ENCODE data around the gene BBX.

Gene BBX

DNA sequence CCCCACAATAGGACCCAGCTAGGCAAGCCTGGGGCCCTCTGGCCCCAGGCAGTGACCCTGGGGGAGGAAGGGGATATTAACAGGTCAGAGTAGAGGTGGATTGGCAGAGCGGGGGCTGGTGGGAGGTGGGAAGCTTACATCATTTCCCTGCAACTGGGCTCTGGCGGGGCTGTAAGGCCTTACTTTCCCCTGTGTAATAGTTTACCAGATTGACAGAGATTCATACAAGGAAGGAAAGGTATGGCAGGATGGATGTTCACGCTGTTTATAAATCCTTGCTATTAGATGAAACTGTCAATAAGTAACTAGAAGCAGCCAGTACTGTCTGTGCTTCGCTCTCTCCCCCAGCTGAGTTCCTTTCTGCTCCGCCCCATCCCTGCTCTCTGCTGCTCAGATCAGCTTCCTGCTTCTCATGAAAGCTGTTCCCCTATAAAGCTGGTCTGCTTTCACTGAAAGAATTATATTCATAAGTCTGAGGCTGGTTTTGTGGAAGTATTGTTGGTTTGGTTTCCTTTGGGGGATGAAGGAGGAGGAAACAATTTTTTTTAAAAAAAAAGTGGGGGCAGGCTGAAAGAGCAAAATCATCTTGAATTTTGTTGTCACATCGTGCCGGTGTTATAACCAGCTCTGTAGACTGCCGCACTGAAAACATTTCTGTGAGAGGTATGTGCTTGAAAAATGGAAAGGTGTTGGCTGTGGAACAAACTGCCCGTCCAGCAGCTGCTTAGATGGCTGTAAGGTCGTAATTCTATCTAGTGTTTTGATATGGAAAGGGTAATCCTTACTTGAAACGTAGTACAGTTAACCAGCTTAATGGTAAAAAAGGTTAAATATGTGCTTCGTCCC lies 76.4 kb downstream of the BBX start:
- H4K20me1 ChIP-seq: peaks cover 0 to 7% (median 0%) of the 10 kb centered on the region in 11 experiments; a peak in 2 of 22 replicates
- peaks cover 7 to 28% (median 24%) of the 10 kb centered on the region in 11 experiments; a peak in 19 of 22 replicates for H3K9me3 ChIP-seq (replicated peaks in 1 of 11)
- peaks cover 40 to 61% (median 57%) of the 10 kb centered on the region in 10 experiments for H3K4me1 ChIP-seq
- peak overlapping the region; percentile 84 to 99 (median 93) for H3K4me2 ChIP-seq
- no peak for TF ChIP-seq Cebpa-rat (IDR thresholded peaks at IDR 0.05)
- H3K27ac ChIP-seq: peak overlapping the region; percentile 67 to 84 (median 77)
- H3K36me3 ChIP-seq: peaks cover 0 to 22% (median 15%) of the 10 kb centered on the region in 11 experiments; a peak in 14 of 22 replicates
- H3K27me3 ChIP-seq: no peaks in the 10 kb centered on the region
- H3K4me3 ChIP-seq: peak overlapping the region; percentile 42 to 69 (median 58)
- H3K9ac ChIP-seq: peak overlapping the region; percentile 64 to 82 (median 80)

DNA sequence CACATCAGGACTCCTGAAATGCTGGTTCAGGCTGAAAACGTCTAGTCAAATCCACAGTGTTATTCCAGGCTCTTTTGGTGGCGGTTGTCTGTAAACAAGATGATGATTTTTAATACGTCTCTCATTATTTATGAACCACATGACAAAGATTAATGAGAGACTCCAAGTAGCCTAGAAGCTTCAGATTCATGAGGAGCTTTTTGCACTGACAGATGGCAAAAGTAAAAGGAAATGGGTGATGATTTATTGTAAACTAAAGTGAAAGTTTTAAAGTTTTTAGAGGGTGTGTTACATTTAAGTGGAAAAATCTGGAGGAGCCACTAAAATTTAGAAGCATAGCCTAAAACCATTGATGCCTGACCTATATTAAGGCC lies 77.0 kb downstream of the BBX start:
- H3K27ac ChIP-seq: peak overlapping the region; percentile 38 to 84 (median 77); a peak in 21 of 22 replicates
- 0 out of 22 replicates have a peak, but pooled peaks cover 0 to 7% (median 0%) of the 10 kb centered on the region in 11 experiments for H4K20me1 ChIP-seq
- peak overlapping the region; percentile 42 to 69 (median 58) for H3K4me3 ChIP-seq
- H3K9ac ChIP-seq: peak overlapping the region; percentile 64 to 82 (median 80)
- H3K36me3 ChIP-seq: peaks cover 0 to 26% (median 15%) of the 10 kb centered on the region in 11 experiments; a peak in 14 of 22 replicates
- H3K4me1 ChIP-seq: peaks cover 40 to 58% (median 55%) of the 10 kb centered on the region in 10 experiments
- no peaks in the 10 kb centered on the region for H3K27me3 ChIP-seq
- TF ChIP-seq Cebpa-rat (IDR thresholded peaks at IDR 0.05): no peak
- peak overlapping the region; percentile 84 to 99 (median 93) for H3K4me2 ChIP-seq
- peaks cover 7 to 28% (median 24%) of the 10 kb centered on the region in 11 experiments; a peak in 19 of 22 replicates for H3K9me3 ChIP-seq (replicated peaks in 1 of 11)

DNA sequence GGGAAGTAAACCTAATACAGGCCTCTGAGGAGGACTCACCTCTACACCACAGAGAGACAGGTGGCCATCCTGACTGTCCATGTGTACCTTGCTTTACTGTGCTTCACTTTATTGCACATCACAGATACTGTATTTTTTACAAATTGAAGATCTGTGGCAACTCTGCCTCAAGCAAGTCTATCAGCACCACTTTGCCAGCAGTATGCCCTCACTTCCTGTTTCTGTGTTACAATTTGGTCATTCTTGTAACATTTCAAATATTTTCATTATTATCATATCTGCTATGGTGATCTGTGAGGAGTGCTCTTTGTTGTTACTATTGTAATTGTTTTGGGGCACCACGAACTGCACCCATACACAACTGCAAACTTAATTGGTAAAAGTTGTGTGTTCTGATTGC lies 78.0 kb downstream of the BBX start:
- H3K4me2 ChIP-seq: peak overlapping the region; percentile 30 to 99 (median 93); a peak in 19 of 22 replicates
- H3K4me1 ChIP-seq: peaks cover 40 to 48% (median 45%) of the 10 kb centered on the region in 10 experiments
- H3K36me3 ChIP-seq: peaks cover 0 to 26% (median 15%) of the 10 kb centered on the region in 11 experiments; a peak in 14 of 22 replicates

DNA sequence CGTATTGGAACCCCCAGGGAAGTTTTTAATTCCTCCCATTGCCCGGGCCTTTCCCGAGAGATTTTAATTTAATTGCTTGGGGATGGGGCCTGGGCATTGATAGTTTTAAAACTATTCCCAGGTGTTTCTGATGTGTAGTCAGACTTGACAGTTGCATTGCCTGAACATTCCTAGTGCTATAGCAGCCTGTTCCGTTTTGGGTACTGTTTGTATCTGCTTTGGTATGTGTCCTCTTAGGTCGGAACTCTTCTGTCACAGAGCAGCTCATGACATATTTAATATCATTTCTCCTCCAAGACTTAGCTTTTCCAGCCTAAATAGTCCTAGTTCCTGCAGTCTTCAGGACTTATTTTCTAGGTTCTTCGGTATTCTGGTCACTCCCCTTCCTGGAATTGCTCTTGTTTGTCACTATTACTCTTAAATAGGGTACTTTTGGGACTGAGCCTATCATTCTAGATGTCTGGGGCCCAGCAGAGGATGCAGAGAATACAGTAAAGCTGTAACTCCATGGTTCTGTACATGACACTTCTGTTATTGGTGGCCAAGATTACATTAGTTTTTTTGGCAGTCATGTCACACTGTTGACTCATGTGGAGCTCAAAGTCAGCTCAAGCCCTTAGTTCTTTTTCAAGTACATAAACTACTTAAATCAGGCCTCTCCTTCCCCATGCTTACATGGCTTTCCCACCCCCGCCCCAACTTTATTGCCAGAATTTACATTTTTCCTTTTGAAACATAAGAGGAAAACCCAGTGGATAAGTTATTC lies 81.5 kb downstream of the BBX start:
- Histone ChIP-seq H3K4me2 (no peak overlapping the region), H4K20me1 (no peaks in the 10 kb centered on the region; a peak in 2 of 22 replicates), H3K9ac (no peak overlapping the region), H3K36me3 (peaks cover 0 to 47% (median 21%) of the 10 kb centered on the region in 11 experiments; a peak in 18 of 22 replicates), H3K4me1 (peaks cover 12 to 23% (median 17%) of the 10 kb centered on the region in 10 experiments), H3K27me3 (no peaks in the 10 kb centered on the region), H3K27ac (no peak overlapping the region), H3K9me3 (replicated peaks in 1 of 11) (peaks cover 22 to 51% (median 48%) of the 10 kb centered on the region in 11 experiments), H3K4me3 (no peak overlapping the region)
- no peak for TF ChIP-seq Cebpa-rat (IDR thresholded peaks at IDR 0.05)

More for the DNA sequence above, 78.0 kb downstream of the BBX start:
- peaks cover 7 to 28% (median 24%) of the 10 kb centered on the region in 11 experiments; a peak in 19 of 22 replicates for H3K9me3 ChIP-seq (replicated peaks in 1 of 11)
- 0 out of 20 replicates have a peak overlapping the region, but pooled peaks of 1 of the 10 experiments have one; percentile 56 for H3K4me3 ChIP-seq
- H4K20me1 ChIP-seq: 0 out of 22 replicates have a peak, but pooled peaks cover 0 to 7% (median 0%) of the 10 kb centered on the region in 11 experiments
- no peaks in the 10 kb centered on the region for H3K27me3 ChIP-seq
- no peak for TF ChIP-seq Cebpa-rat (IDR thresholded peaks at IDR 0.05)
- 0 out of 22 replicates have a peak overlapping the region, but pooled peaks of 1 of the 11 experiments have one; percentile 12 for H3K27ac ChIP-seq
- 0 out of 22 replicates have a peak overlapping the region, but pooled peaks of 1 of the 11 experiments have one; percentile 77 for H3K9ac ChIP-seq

DNA sequence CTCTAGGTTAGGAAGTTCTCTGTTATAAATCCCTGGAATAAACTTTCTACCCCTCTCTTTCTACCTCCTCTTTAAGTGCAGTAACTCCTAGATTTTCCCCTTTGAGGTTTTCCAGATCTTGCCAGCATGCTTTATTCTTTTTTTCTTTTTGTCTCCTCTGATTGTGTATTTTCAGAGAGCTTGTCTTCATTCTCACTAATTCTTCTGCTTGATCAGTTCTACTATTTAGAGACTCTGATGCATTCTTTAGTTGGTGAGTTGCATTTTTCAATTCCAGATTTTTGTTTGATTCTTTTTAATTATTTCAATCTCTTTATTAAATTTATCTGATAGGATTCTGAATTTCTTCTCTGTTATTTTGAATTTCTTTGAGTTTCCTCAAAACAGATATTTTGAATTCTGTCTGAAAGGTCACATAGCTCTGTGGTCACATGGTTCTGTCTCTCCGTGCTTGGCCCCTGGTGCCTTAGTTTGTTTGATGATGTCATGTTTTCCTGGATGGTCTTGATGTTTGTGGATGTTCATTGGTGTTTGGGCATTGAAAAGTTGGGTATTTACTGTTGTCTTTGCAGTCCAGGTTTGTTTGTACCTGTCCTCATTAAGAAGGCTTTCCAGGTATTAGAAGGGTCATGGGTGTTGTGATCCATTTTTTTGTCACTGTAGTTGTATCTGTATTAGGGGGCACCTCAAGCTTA lies 89.2 kb downstream of the BBX start:
- Histone ChIP-seq H3K9me3 (replicated peaks in 1 of 11) (peaks cover 39 to 64% (median 60%) of the 10 kb centered on the region in 11 experiments), H4K20me1 (peaks cover 0 to 1% (median 0%) of the 10 kb centered on the region in 11 experiments; a peak in 5 of 22 replicates), H3K27me3 (no peaks in the 10 kb centered on the region), H3K4me1 (no peaks in the 10 kb centered on the region), H3K9ac (no peak overlapping the region), H3K27ac (no peak overlapping the region), H3K36me3 (peaks cover 0 to 53% (median 28%) of the 10 kb centered on the region in 11 experiments; a peak in 21 of 22 replicates), H3K4me3 (no peak overlapping the region), H3K4me2 (no peak overlapping the region)
- no peak for TF ChIP-seq Cebpa-rat (IDR thresholded peaks at IDR 0.05)

DNA sequence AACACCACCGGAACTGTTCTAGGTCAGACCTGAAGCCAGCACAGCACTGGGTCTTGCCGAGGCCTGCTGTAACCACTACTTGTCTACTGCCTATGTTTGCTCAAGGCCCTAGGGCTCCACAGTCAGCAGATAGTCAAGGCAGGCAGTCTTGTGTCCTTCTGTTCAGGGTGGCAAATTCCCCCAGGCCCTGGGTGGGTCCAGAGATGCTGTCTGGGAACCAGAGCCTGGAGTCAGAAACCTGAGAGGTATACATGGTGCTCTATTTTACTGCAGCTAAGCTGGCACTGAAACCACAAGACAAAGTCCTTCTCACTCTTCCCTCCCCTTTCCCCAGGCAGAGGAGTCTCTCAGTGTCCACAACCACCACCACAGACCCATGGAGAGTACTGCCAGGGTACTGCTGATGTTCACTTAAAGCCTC lies 89.9 kb downstream of the BBX start:
- H3K9ac ChIP-seq: no peak overlapping the region

DNA sequence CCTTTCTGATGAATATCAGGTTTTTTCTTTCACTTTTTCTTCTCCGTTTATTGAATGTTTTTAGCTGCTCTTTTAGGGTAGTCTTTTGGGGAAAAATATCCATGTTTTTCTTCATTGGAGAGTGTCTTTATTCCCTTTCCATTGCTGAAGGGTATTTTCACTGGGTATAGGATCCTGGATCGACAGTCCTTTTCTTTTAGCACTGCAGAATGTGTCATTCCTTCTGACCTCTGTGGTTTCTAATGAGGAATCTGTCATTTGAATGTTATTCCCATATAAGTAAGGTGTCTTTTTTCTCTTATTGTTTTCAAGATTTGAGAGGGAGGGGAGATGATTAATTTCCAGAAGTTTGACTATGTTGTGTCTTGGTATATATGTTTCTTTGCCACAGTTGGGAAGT lies 96.8 kb downstream of the BBX start:
- Histone ChIP-seq H3K4me3 (no peak overlapping the region), H3K4me1 (peaks cover 0 to 15% (median 6%) of the 10 kb centered on the region in 10 experiments; a peak in 10 of 20 replicates), H3K27ac (no peak overlapping the region), H3K4me2 (no peak overlapping the region), H3K27me3 (no peaks in the 10 kb centered on the region), H3K9me3 (replicated peaks in 1 of 11) (peaks cover 0 to 10% (median 0%) of the 10 kb centered on the region in 11 experiments; a peak in 5 of 22 replicates), H3K9ac (no peak overlapping the region), H4K20me1 (peaks cover 0 to 26% (median 0%) of the 10 kb centered on the region in 11 experiments; a peak in 3 of 22 replicates), H3K36me3 (no peaks in the 10 kb centered on the region)
- TF ChIP-seq Cebpa-rat (IDR thresholded peaks at IDR 0.05): no peak

More for the DNA sequence above, 89.9 kb downstream of the BBX start:
- no peaks in the 10 kb centered on the region for H3K27me3 ChIP-seq
- no peak overlapping the region for H3K4me2 ChIP-seq
- peaks cover 0 to 45% (median 21%) of the 10 kb centered on the region in 11 experiments; a peak in 20 of 22 replicates for H3K36me3 ChIP-seq
- TF ChIP-seq Cebpa-rat (IDR thresholded peaks at IDR 0.05): no peak
- H3K4me1 ChIP-seq: no peaks in the 10 kb centered on the region
- no peak overlapping the region for H3K4me3 ChIP-seq
- peaks cover 32 to 56% (median 52%) of the 10 kb centered on the region in 11 experiments for H3K9me3 ChIP-seq (replicated peaks in 1 of 11)
- H4K20me1 ChIP-seq: peaks cover 0 to 6% (median 0%) of the 10 kb centered on the region in 11 experiments; a peak in 5 of 22 replicates
- no peak overlapping the region for H3K27ac ChIP-seq

DNA sequence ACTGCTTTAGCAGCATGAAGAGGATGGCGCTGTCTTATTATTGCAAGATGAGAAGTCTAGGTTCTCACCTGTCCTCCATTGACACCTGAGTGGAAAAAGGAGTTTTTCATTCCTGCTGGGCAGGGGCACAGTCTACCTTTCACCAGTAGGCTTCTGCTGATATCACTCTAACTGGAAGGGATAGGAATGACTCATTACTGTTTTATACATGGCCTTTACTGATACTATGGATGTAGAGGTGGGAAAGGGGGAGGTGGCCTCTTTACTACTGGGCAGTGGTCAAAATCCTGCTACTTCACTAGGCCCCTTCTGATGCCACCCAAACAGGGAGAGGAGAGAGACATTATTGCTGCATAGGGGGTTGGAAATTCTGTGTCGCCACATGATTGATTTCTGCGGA lies 97.8 kb downstream of the BBX start:
- H3K4me2 ChIP-seq: peak overlapping the region in 3 of 11 experiments; percentile 15 to 48 (median 23); a peak in 3 of 22 replicates
- H3K27ac ChIP-seq: no peak overlapping the region
- peaks cover 0 to 30% (median 0%) of the 10 kb centered on the region in 11 experiments; a peak in 3 of 22 replicates for H4K20me1 ChIP-seq
- H3K9me3 ChIP-seq (replicated peaks in 1 of 11): peaks cover 0 to 10% (median 0%) of the 10 kb centered on the region in 11 experiments; a peak in 5 of 22 replicates
- no peaks in the 10 kb centered on the region for H3K36me3 ChIP-seq
- no peaks in the 10 kb centered on the region for H3K27me3 ChIP-seq
- TF ChIP-seq Cebpa-rat (IDR thresholded peaks at IDR 0.05): no peak
- no peak overlapping the region for H3K9ac ChIP-seq
- no peak overlapping the region for H3K4me3 ChIP-seq
- peaks cover 0 to 15% (median 6%) of the 10 kb centered on the region in 10 experiments; a peak in 10 of 20 replicates for H3K4me1 ChIP-seq

Measured in BLaER1 treated with 17β-estradiol and CSF1 and Interleukin-3, amounts not matched to agents 10 nM and 100 nM (cell line).